NCI-H2227 (cell line): ENCODE measurements around the gene NAV2.

ENCODE experiments used
- DNase-seq: peaks from one replicate; lab custom pipeline; 2025; ENCODE audit not compliant: unreplicated experiment; lab: John Stamatoyannopoulos, UW

Gene NAV2

GRCh38 chr11:20011307-20011951 is 298.8 kb downstream of the NAV2 start:
- DNase-seq: no peak

- DNase-seq: peak; percentile 33
These were observed 300.9 kb downstream of the NAV2 start for GRCh38 chr11:20013346-20014066.

GRCh38 chr11:20014067-20014402 is 301.4 kb downstream of the NAV2 start:
- no peak for DNase-seq

GRCh38 chr11:20015101-20015500 is 302.5 kb downstream of the NAV2 start:
- no peak for DNase-seq

GRCh38 chr11:20015529-20016427 is 303.1 kb downstream of the NAV2 start:
- DNase-seq: peak; percentile 25

GRCh38 chr11:20016526-20016925 is 303.9 kb downstream of the NAV2 start:
- DNase-seq: no peak

GRCh38 chr11:20017320-20017719 is 304.7 kb downstream of the NAV2 start:
- DNase-seq: no peak

- no peak for DNase-seq
These were observed 307.6 kb downstream of the NAV2 start for GRCh38 chr11:20020198-20020597.

- DNase-seq: no peak
These were observed 308.1 kb downstream of the NAV2 start for GRCh38 chr11:20020716-20021115.

GRCh38 chr11:20021212-20021611 is 308.6 kb downstream of the NAV2 start:
- DNase-seq: no peak

GRCh38 chr11:20021771-20022362 is 309.2 kb downstream of the NAV2 start:
- no peak for DNase-seq

GRCh38 chr11:20022363-20023081 is 309.9 kb downstream of the NAV2 start:
- DNase-seq: no peak

GRCh38 chr11:20023082-20023426 is 310.4 kb downstream of the NAV2 start:
- DNase-seq: no peak

- DNase-seq: no peak
These were observed 311.7 kb downstream of the NAV2 start for GRCh38 chr11:20024172-20024935.

- no peak for DNase-seq
These were observed 312.7 kb downstream of the NAV2 start for GRCh38 chr11:20025332-20025840.

- DNase-seq: peak; percentile 60
These were observed 314.3 kb downstream of the NAV2 start for GRCh38 chr11:20026629-20027555.

- DNase-seq: no peak
These were observed 314.9 kb downstream of the NAV2 start for GRCh38 chr11:20027556-20028013.

- DNase-seq: no peak
These were observed 316.6 kb downstream of the NAV2 start for GRCh38 chr11:20029193-20029592.

GRCh38 chr11:20030472-20030871 is 317.8 kb downstream of the NAV2 start:
- DNase-seq: no peak
